ENCODE measurements around the gene TMEM255B.

Gene TMEM255B

DNA sequence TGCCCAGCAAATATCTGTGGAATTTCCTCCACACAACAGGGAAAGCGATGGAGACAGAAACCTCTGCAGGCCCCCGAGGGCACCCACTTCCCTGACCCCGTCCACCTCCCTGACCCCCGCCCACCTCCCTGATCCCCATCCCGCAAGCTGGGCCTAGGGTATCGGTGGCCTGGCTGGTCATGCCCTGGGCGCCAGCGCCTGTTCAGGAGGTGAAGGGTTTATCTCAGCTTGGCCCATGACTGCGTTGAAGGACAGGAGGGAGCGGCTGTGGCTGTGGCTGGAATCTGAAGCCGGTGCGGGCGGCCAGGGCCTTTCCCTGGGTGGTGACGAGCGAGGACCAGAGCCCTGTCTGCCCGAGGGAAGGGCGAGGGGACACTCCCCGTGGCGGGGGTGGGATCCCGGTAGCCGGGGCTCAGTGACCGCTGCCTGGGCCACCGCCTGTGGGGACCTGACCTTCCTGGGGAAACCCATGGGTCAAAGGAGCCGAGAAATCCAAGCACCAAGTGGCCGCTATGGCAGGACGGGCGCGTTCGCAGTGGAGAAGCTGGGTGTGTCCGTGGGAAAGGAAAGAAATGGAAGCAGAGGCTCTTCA is 84.1 kb downstream of the TMEM255B start:
- TF ChIP-seq, protein P1, sequence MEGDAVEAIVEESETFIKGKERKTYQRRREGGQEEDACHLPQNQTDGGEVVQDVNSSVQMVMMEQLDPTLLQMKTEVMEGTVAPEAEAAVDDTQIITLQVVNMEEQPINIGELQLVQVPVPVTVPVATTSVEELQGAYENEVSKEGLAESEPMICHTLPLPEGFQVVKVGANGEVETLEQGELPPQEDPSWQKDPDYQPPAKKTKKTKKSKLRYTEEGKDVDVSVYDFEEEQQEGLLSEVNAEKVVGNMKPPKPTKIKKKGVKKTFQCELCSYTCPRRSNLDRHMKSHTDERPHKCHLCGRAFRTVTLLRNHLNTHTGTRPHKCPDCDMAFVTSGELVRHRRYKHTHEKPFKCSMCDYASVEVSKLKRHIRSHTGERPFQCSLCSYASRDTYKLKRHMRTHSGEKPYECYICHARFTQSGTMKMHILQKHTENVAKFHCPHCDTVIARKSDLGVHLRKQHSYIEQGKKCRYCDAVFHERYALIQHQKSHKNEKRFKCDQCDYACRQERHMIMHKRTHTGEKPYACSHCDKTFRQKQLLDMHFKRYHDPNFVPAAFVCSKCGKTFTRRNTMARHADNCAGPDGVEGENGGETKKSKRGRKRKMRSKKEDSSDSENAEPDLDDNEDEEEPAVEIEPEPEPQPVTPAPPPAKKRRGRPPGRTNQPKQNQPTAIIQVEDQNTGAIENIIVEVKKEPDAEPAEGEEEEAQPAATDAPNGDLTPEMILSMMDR (conservative IDR thresholded peaks at IDR 0.05), result no peak
- H3K27ac ChIP-seq, result no peak overlapping the region

DNA sequence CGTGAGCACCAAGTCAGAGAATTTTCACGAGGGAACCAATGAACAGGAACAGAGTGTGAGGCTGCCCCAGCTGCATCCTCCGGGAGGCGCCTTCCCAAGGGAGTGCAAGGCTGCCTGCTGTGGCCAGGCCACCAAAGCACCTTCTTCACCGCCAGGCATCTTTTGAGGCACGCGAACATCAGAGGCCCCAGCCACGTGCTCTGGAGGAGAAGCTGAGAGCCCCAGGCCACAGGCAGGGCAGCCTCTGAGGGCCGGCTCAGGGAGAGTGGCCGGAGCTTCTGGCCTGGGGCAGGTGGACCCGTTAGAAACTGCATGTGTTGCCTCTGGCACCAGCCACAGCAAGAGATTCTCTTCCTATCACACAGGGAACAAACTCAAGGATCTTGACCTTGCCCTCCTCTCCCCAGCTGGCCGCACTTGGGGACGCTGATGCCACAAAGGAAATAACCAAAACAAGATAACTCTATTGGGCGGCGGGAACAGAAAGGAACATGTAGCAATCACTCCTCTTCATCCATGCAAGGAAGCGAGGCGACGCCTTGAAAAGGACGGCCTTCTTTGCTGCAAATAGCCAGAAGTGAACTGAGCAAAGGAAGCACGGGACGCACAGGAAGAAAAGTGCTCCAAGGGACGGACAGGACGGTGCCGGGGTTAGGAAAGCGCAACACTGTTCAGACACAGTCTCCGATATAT is 85.0 kb downstream of the TMEM255B start:
- no peak overlapping the region for H3K27ac ChIP-seq
- TF ChIP-seq, protein P1 (conservative IDR thresholded peaks at IDR 0.05), result no peak

DNA sequence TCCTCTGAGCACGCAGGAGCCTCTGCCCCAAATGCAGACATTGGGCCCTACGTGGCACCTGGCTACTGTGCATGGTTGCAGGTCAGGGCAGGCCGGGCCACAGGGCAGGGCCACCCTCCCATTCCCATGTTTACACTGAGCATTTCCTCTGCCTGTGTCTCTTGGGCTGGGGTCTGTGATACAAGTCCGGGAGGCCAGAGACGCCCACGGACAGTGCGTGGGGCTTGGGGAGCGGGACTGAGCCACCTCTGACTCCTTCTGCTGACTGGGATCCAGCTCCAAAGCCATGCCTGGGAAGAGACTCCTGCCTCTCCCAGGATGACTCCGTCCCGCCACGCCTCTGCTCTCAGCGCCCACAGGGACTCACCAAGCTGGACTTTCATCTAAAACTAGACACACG is 86.0 kb downstream of the TMEM255B start:
- TF ChIP-seq, protein P1 (conservative IDR thresholded peaks at IDR 0.05), result no peak

DNA sequence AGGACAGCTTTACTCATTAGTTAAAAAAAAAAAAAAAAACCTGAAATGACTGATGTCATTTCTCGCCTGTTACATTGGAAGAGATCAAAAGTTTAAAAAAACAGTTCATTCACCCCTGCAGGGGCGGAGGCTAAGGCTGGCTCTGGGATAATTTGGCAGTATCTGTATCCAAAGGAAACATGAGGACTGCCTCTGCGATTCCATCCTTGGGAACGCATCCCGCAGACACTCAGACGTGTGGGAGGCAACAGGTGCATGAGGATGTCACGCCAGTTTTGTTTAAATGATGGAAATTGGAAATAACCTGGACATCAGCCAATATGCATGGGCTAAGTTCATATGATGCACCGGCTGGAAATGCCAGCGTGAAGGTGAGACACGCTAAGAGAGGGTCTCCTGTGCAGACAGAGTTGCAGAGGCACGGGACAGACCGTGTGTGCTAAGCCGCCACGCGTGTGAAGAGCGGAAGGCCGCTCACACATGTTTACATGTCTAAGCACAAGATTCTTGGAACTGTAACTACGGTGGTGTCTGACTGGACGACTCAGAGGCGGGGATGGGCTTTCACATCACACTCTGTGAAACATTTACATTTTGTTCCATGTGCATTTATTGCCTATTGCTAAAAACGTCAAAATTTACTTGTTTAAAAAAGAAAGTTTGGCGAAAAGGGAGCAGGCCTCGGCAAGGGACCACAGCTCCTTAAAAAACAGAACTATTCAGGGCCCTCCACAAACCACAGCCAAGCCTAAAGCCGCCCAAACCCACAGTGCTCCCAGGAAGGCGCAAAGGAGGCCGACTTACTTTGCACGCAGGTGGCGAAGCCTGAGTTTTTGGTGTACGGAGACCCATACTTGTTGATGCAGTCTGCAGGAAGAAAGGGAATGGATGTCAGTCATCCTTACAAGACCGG is 87.0 kb downstream of the TMEM255B start:
- TF ChIP-seq, protein P1 (conservative IDR thresholded peaks at IDR 0.05), result no peak
- no peak overlapping the region for H3K27ac ChIP-seq

More for the DNA sequence above, 86.0 kb downstream of the TMEM255B start:
- no peak overlapping the region for H3K27ac ChIP-seq

DNA sequence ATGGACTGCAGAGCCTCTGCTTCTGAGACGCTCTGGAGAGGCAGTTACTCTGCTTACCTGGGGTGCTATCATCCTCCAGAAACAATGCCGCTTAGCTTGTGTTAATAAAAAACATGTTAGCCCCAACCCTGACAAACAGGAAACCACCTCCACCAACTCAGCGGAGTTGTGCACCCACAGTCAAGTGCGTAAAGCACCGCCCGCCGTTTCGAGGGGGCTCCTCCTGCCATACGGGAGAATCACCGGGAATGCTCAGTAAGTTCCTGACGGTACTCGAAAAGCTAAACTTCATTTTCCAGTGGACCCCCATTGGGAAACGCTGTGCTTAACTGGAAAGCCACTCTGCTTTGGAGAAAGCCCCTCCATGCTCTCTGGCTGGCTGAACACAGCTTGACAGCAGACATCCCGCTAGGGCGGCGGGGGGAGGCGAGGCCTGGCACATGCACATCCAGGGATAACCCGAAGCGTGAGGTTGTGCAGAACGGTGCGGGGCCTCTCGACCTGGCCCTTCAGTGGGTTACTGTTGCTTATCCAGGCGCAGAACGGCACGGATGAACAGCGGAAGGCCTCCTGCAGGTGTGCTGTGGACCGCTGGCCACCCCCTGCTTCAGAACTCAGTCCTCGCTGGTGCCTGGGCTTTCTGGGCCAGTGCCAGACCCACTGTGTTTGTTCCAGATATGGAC is 87.8 kb downstream of the TMEM255B start:
- TF ChIP-seq, protein P1 (conservative IDR thresholded peaks at IDR 0.05), result no peak
- H3K27ac ChIP-seq, result no peak overlapping the region

DNA sequence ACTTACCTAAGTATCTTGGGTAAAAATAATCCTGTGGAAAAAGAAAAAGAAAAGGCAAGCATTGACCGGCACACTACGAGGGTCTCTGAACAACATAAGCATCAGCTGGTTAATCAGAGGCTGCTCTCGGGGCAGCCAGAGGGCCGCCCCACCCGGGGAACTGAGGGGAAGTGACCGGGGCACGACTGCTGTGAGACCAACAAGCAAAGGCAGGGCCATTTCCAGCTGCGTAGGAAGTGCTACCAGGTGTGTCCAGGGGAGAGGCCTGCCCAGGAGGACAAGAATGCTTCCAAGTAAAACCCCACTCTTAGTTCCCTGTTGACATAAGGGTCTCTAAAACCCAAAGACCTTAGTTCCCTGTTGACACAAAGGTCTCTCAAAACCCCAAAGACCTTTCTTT is 89.0 kb downstream of the TMEM255B start:
- no peak overlapping the region for H3K27ac ChIP-seq
- TF ChIP-seq, protein P1 (conservative IDR thresholded peaks at IDR 0.05), result no peak
